Activated T-helper 2 cell treated with anti-CD3 and anti-CD28 coated beads, Interferon-gamma antibody, Interleukin-2, Interleukin-4, amounts not matched to agents 10 μg/mL and 5 μg/mL and 100 μg/mL, durations not matched to agents 14 hours and 24 hours and 36 hours (primary cell): ENCODE results near the gene EIF3B. TPM values are rescaled to one million over a fixed set of nuclear protein-coding genes. Genes with fewer than 3 reads are reported as not detected.
A peak's percentile ranks its signal among the peaks of the same experiment; 100 is the strongest.
"Not testable (repeated sequence)": the region's sequence is repeated elsewhere in the genome, so short reads cannot be mapped to it uniquely, and the experiment has no call there.

Experiments used
- DNase-seq: peaks from one replicate; pipeline ENCODE4 v3.0.0; 2021; ENCODE audit warnings: low spot score
- H3K27ac Mint-ChIP-seq: one replicate; pipeline ENCODE4 v1.8.0; 2021; ENCODE audit warnings: mixed read lengths
- H3K27me3 Mint-ChIP-seq: one replicate; pipeline ENCODE4 v1.8.0; 2021; ENCODE audit warnings: low read depth, mixed read lengths
- H3K36me3 Mint-ChIP-seq: one replicate; pipeline ENCODE4 v1.8.0; 2021; ENCODE audit warnings: low read depth, mixed read lengths
- H3K4me1 Mint-ChIP-seq: one replicate; pipeline ENCODE4 v1.8.0; 2021; ENCODE audit warnings: low read depth, mixed read lengths
- H3K4me3 Mint-ChIP-seq: one replicate; pipeline ENCODE4 v1.8.0; 2021; ENCODE audit warnings: low read depth, mild to moderate bottlenecking, moderate library complexity, mixed read lengths
- H3K9me3 Mint-ChIP-seq: one replicate; pipeline ENCODE4 v1.8.0; 2021; ENCODE audit warnings: mixed read lengths
- intact Hi-C: fragments of 100-400 bp; cut with micrococcal nuclease; formaldehyde crosslinking; loops from one replicate; pipeline ENCODE4 v1.15.1; 2023
- total RNA-seq: library from RNA; stranded (reverse); gene quantifications from 2 replicates; pipeline ENCODE4 v1.2.3, GENCODE V29; 2022

EIF3B gene
- 242 and 245 TPM in 2 replicates for total RNA-seq

- peak; percentile 85 for DNase-seq
- Mint-ChIP-seq H3K27ac (peak within 1 kb of the TSS; percentile 98), H3K36me3 (peaks cover 31% of the 10 kb centered on the region), H3K4me3 (peak within 1 kb of the TSS; percentile 90), H3K9me3 (no peaks in the 10 kb centered on the region), H3K27me3 (no peaks in the 10 kb centered on the region), H3K4me1 (peaks cover 11% of the 10 kb centered on the region)
- intact Hi-C loops: loop anchor here (1.0 kb wide), 1 partner anchor 49 kb away; the partner anchor contains the start of gene CHST12
Measured at GRCh38 chr7:2354186-2354938, at the start of gene EIF3B. TSS of gene EIF3B (plus strand) at chr7:2354827. CDS start at chr7:2354922, 95 bp downstream.

GRCh38 chr7:2305258-2305657 is 49.4 kb upstream of the EIF3B start:
- H3K27me3 Mint-ChIP-seq, H3K4me1 Mint-ChIP-seq, H3K4me3 Mint-ChIP-seq, H3K27ac Mint-ChIP-seq, H3K9me3 Mint-ChIP-seq, H3K36me3 Mint-ChIP-seq, intact Hi-C loops, DNase-seq: not testable (repeated sequence)

- no peaks in the 10 kb centered on the region for H3K27me3 Mint-ChIP-seq
- no peak overlapping the region for H3K4me3 Mint-ChIP-seq
- H3K27ac Mint-ChIP-seq: no peak overlapping the region
Measured at GRCh38 chr7:2306688-2307087, 47.9 kb upstream of the EIF3B start.

GRCh38 chr7:2307690-2308107 is 46.9 kb upstream of the EIF3B start:
- H3K27ac Mint-ChIP-seq: no peak overlapping the region
- intact Hi-C loops: no loop called here

More at GRCh38 chr7:2306688-2307087, 47.9 kb upstream of the EIF3B start:
- Mint-ChIP-seq H3K9me3 (no peaks in the 10 kb centered on the region), H3K4me1 (peaks cover 5% of the 10 kb centered on the region), H3K36me3 (no peaks in the 10 kb centered on the region)
- intact Hi-C loops: no loop called here
- no peak for DNase-seq

GRCh38 chr7:2309889-2310331 is 44.7 kb upstream of the EIF3B start:
- no peaks in the 10 kb centered on the region for H3K36me3 Mint-ChIP-seq
- H3K4me3 Mint-ChIP-seq: no peak overlapping the region
- no peak overlapping the region for H3K27ac Mint-ChIP-seq
- no peaks in the 10 kb centered on the region for H3K27me3 Mint-ChIP-seq
- intact Hi-C loops: loop anchor here (5.0 to 10.0 kb wide), 2 partner anchors 68 to 385 kb away; partner anchors contain the start of genes MRM2 and NUDT1
- no peaks in the 10 kb centered on the region for H3K9me3 Mint-ChIP-seq
- H3K4me1 Mint-ChIP-seq: peaks cover 14% of the 10 kb centered on the region
- no peak for DNase-seq

More at GRCh38 chr7:2307690-2308107, 46.9 kb upstream of the EIF3B start:
- Mint-ChIP-seq H3K36me3 (no peaks in the 10 kb centered on the region), H3K4me1 (peaks cover 9% of the 10 kb centered on the region), H3K27me3 (no peaks in the 10 kb centered on the region), H3K9me3 (no peaks in the 10 kb centered on the region), H3K4me3 (no peak overlapping the region)
- DNase-seq: no peak

GRCh38 chr7:2312267-2312929 is 42.2 kb upstream of the EIF3B start:
- H3K27ac Mint-ChIP-seq: no peak overlapping the region
- H3K4me3 Mint-ChIP-seq: peak overlapping the region; percentile 51

GRCh38 chr7:2313450-2314208 is 41.0 kb upstream of the EIF3B start:
- H3K4me3 Mint-ChIP-seq: peak overlapping the region; percentile 88
- no peaks in the 10 kb centered on the region for H3K9me3 Mint-ChIP-seq
- no peaks in the 10 kb centered on the region for H3K27me3 Mint-ChIP-seq
- no peaks in the 10 kb centered on the region for H3K36me3 Mint-ChIP-seq
- no peak for DNase-seq
- peaks cover 13% of the 10 kb centered on the region for H3K4me1 Mint-ChIP-seq
- peak overlapping the region; percentile 69 for H3K27ac Mint-ChIP-seq
- intact Hi-C loops: loop anchor here (1.0 to 10.0 kb wide), 3 partner anchors 42 to 389 kb away; partner anchors contain the start of genes MRM2 and NUDT1

More at GRCh38 chr7:2312267-2312929, 42.2 kb upstream of the EIF3B start:
- no peak for DNase-seq
- no peaks in the 10 kb centered on the region for H3K27me3 Mint-ChIP-seq
- H3K9me3 Mint-ChIP-seq: no peaks in the 10 kb centered on the region
- no peaks in the 10 kb centered on the region for H3K36me3 Mint-ChIP-seq
- intact Hi-C loops: loop anchor here (5.0 to 10.0 kb wide), 2 partner anchors 70 to 388 kb away; partner anchors contain the start of genes MRM2 and NUDT1
- peaks cover 14% of the 10 kb centered on the region for H3K4me1 Mint-ChIP-seq

GRCh38 chr7:2314209-2314955 is 40.2 kb upstream of the EIF3B start, which contains the start of gene SNX8:
TSS of gene SNX8 (minus strand) at chr7:2314441. CDS start at chr7:2314421, 20 bp downstream.
- peak; percentile 91 for DNase-seq
- H3K27me3 Mint-ChIP-seq: no peaks in the 10 kb centered on the region
- peaks cover 13% of the 10 kb centered on the region for H3K4me1 Mint-ChIP-seq
- peak within 1 kb of the TSS; percentile 69 for H3K27ac Mint-ChIP-seq
- intact Hi-C loops: loop anchor here (1.0 to 10.0 kb wide), 3 partner anchors 41 to 390 kb away; partner anchors contain the start of genes MRM2 and NUDT1
- peak within 1 kb of the TSS; percentile 88 for H3K4me3 Mint-ChIP-seq
- H3K36me3 Mint-ChIP-seq: no peaks in the 10 kb centered on the region
- no peaks in the 10 kb centered on the region for H3K9me3 Mint-ChIP-seq

- not testable (repeated sequence) for H3K27ac Mint-ChIP-seq, H3K36me3 Mint-ChIP-seq, H3K4me3 Mint-ChIP-seq, H3K9me3 Mint-ChIP-seq, DNase-seq, H3K27me3 Mint-ChIP-seq
- intact Hi-C loops: loop anchor here (1.0 to 10.0 kb wide), 3 partner anchors 40 to 390 kb away; partner anchors contain the start of genes MRM2 and NUDT1
- H3K4me1 Mint-ChIP-seq: peaks cover 13% of the 10 kb centered on the region
Measured at GRCh38 chr7:2314956-2315530, 39.6 kb upstream of the EIF3B start.

- H3K27ac Mint-ChIP-seq: no peak overlapping the region
- no peak overlapping the region for H3K4me3 Mint-ChIP-seq
- H3K36me3 Mint-ChIP-seq: no peaks in the 10 kb centered on the region
- no peak for DNase-seq
- no peaks in the 10 kb centered on the region for H3K9me3 Mint-ChIP-seq
- peaks cover 13% of the 10 kb centered on the region for H3K4me1 Mint-ChIP-seq
- intact Hi-C loops: loop anchor here (10.0 kb wide), 1 partner anchor 391 kb away; no protein-coding TSS in a partner anchor
- no peaks in the 10 kb centered on the region for H3K27me3 Mint-ChIP-seq
Measured at GRCh38 chr7:2315787-2316186, 38.8 kb upstream of the EIF3B start.

GRCh38 chr7:2316578-2316977 is 38.0 kb upstream of the EIF3B start:
- Mint-ChIP-seq H3K9me3 (no peaks in the 10 kb centered on the region), H3K27ac (no peak overlapping the region), H3K27me3 (no peaks in the 10 kb centered on the region), H3K4me3 (no peak overlapping the region), H3K4me1 (peaks cover 12% of the 10 kb centered on the region), H3K36me3 (no peaks in the 10 kb centered on the region)
- DNase-seq: no peak
- intact Hi-C loops: loop anchor here (10.0 kb wide), 1 partner anchor 392 kb away; no protein-coding TSS in a partner anchor
